ENCODE measurements around the gene CDKAL1.

CDKAL1 gene

GRCh38 chr6:20688710-20689500 is 154.6 kb downstream of the CDKAL1 start:
- H3K27ac ChIP-seq, result no peak overlapping the region
- no peak for TF ChIP-seq CTCF (conservative IDR thresholded peaks at IDR 0.05)

GRCh38 chr6:20691185-20691584 is 156.9 kb downstream of the CDKAL1 start:
- TF ChIP-seq CTCF (conservative IDR thresholded peaks at IDR 0.05), result no peak
- no peak overlapping the region for H3K27ac ChIP-seq

- TF ChIP-seq CTCF (conservative IDR thresholded peaks at IDR 0.05), result no peak
These were observed 157.8 kb downstream of the CDKAL1 start for GRCh38 chr6:20692023-20692422.

GRCh38 chr6:20693466-20694063 is 159.3 kb downstream of the CDKAL1 start:
- no peak overlapping the region for H3K27ac ChIP-seq
- TF ChIP-seq CTCF (conservative IDR thresholded peaks at IDR 0.05), result no peak

More at GRCh38 chr6:20692023-20692422, 157.8 kb downstream of the CDKAL1 start:
- no peak overlapping the region for H3K27ac ChIP-seq

GRCh38 chr6:20696676-20697075 is 162.4 kb downstream of the CDKAL1 start:
- H3K27ac ChIP-seq, result no peak overlapping the region
- no peak for TF ChIP-seq CTCF (conservative IDR thresholded peaks at IDR 0.05)

- no peak for TF ChIP-seq CTCF (conservative IDR thresholded peaks at IDR 0.05)
- H3K27ac ChIP-seq, result peak overlapping the region; percentile 34
These were observed 164.4 kb downstream of the CDKAL1 start for GRCh38 chr6:20698675-20699074.

GRCh38 chr6:20699402-20699801 is 165.1 kb downstream of the CDKAL1 start:
- no peak for TF ChIP-seq CTCF (conservative IDR thresholded peaks at IDR 0.05)
- H3K27ac ChIP-seq, result peak overlapping the region; percentile 34
